ENCODE data around the gene NT5DC1.

NT5DC1 gene

GRCh38 chr6:116254297-116255056 is 153.8 kb downstream of the NT5DC1 start:
- Histone ChIP-seq H3K9me2 (replicated peaks; ENCODE audit: insufficient read depth, low read length) (no peaks in the 10 kb centered on the region), H3K79me2 (ENCODE audit: low read length) (peaks cover 26% of the 10 kb centered on the region), H3K27ac (ENCODE audit: low read length) (peak overlapping the region; percentile 52; the same call in 1 of the 2 replicates), H3K4me2 (ENCODE audit: low read depth, low read length) (peak overlapping the region; percentile 92), H3K9me3 (replicated peaks; ENCODE audit: insufficient read depth, low read length) (no peaks in the 10 kb centered on the region), H4K20me1 (ENCODE audit: insufficient read depth, low read length) (no peaks in the 10 kb centered on the region), H3F3A (ENCODE audit: insufficient read depth, low read length) (no peaks in the 10 kb centered on the region), H3K4me1 (ENCODE audit: low read length) (peaks cover 13% of the 10 kb centered on the region), H3K27me3 (replicated peaks; ENCODE audit: insufficient read depth, low read length) (no peaks in the 10 kb centered on the region), H3K4me3 (ENCODE audit: low read length) (peak overlapping the region; percentile 98), H3K9ac (ENCODE audit: low read length) (peak overlapping the region; percentile 84), H3K36me3 (replicated peaks; ENCODE audit: insufficient read depth, low read length) (no peaks in the 10 kb centered on the region), H2AFZ (ENCODE audit: low read length) (peak overlapping the region; percentile 90)
- TF ChIP-seq CTCF (IDR thresholded peaks at IDR 0.05; ENCODE audit: low read length) (no peak), EZH2phosphoT487 (IDR thresholded peaks at IDR 0.05; ENCODE audit: low read length) (no peak), EZH2 (optimal IDR thresholded peaks at IDR 0.05; ENCODE audit: low read depth, low read length) (no peak)
- no peak for DNase-seq

GRCh38 chr6:116255246-116255800 is 154.7 kb downstream of the NT5DC1 start:
- Histone ChIP-seq H3K27ac (ENCODE audit: low read length) (no peak overlapping the region), H3K4me2 (ENCODE audit: low read depth, low read length) (no peak overlapping the region), H3K9ac (ENCODE audit: low read length) (no peak overlapping the region; the same call in 1 of the 2 replicates), H3K4me3 (ENCODE audit: low read length) (no peak overlapping the region), H3K36me3 (replicated peaks; ENCODE audit: insufficient read depth, low read length) (no peaks in the 10 kb centered on the region), H3K9me3 (replicated peaks; ENCODE audit: insufficient read depth, low read length) (no peaks in the 10 kb centered on the region), H3K27me3 (replicated peaks; ENCODE audit: insufficient read depth, low read length) (no peaks in the 10 kb centered on the region), H3K9me2 (replicated peaks; ENCODE audit: insufficient read depth, low read length) (no peaks in the 10 kb centered on the region), H3F3A (ENCODE audit: insufficient read depth, low read length) (no peaks in the 10 kb centered on the region), H3K79me2 (ENCODE audit: low read length) (peaks cover 26% of the 10 kb centered on the region), H2AFZ (ENCODE audit: low read length) (no peak overlapping the region), H4K20me1 (ENCODE audit: insufficient read depth, low read length) (no peaks in the 10 kb centered on the region), H3K4me1 (ENCODE audit: low read length) (peaks cover 13% of the 10 kb centered on the region)
- no peak for DNase-seq
- TF ChIP-seq EZH2phosphoT487 (IDR thresholded peaks at IDR 0.05; ENCODE audit: low read length) (no peak), EZH2 (optimal IDR thresholded peaks at IDR 0.05; ENCODE audit: low read depth, low read length) (no peak), CTCF (IDR thresholded peaks at IDR 0.05; ENCODE audit: low read length) (no peak)

GRCh38 chr6:116256694-116257093 is 156.0 kb downstream of the NT5DC1 start:
- DNase-seq = no peak
- Histone ChIP-seq H3K27ac (ENCODE audit: low read length) (no peak overlapping the region), H3K9ac (ENCODE audit: low read length) (no peak overlapping the region), H3K4me3 (ENCODE audit: low read length) (no peak overlapping the region), H3K4me2 (ENCODE audit: low read depth, low read length) (no peak overlapping the region), H3K9me3 (replicated peaks; ENCODE audit: insufficient read depth, low read length) (no peaks in the 10 kb centered on the region), H3K36me3 (replicated peaks; ENCODE audit: insufficient read depth, low read length) (no peaks in the 10 kb centered on the region), H3K9me2 (replicated peaks; ENCODE audit: insufficient read depth, low read length) (no peaks in the 10 kb centered on the region), H2AFZ (ENCODE audit: low read length) (no peak overlapping the region), H4K20me1 (ENCODE audit: insufficient read depth, low read length) (no peaks in the 10 kb centered on the region), H3K27me3 (replicated peaks; ENCODE audit: insufficient read depth, low read length) (no peaks in the 10 kb centered on the region), H3K79me2 (ENCODE audit: low read length) (peaks cover 18% of the 10 kb centered on the region), H3K4me1 (ENCODE audit: low read length) (peaks cover 13% of the 10 kb centered on the region), H3F3A (ENCODE audit: insufficient read depth, low read length) (no peaks in the 10 kb centered on the region)
- TF ChIP-seq CTCF (IDR thresholded peaks at IDR 0.05; ENCODE audit: low read length) (no peak), EZH2phosphoT487 (IDR thresholded peaks at IDR 0.05; ENCODE audit: low read length) (no peak), EZH2 (optimal IDR thresholded peaks at IDR 0.05; ENCODE audit: low read depth, low read length) (no peak)
